H1 (cell line): Measurements from ENCODE around the gene NUDT3. TPM values are rescaled to one million over a fixed set of nuclear protein-coding genes. Genes with fewer than 3 reads are reported as not detected.

ENCODE experiments used
- CBX5 ChIP-seq: fragments of 300-800, 300-1000 bp; sonication (generic); IDR thresholded peaks from 2 replicates; pipeline ENCODE4 v1.7.1; 2016; ENCODE audit warnings: antibody characterized with exemption, low read length, low read depth
- CHD1 ChIP-seq: IDR thresholded peaks from 2 replicates; pipeline ENCODE4 v1.6.1; 2012; ENCODE audit warnings: low read depth, low read length, improper control_type of control experiment
- GTF2F1 ChIP-seq: IDR thresholded peaks from 2 replicates; pipeline ENCODE4 v1.6.1; 2012; ENCODE audit warnings: low read depth, low read length, improper control_type of control experiment, borderline replicate concordance
- HDAC2 ChIP-seq, 2 experiments: fragments of 300-600 bp in 1 of 2; sonication (generic) in 1 of 2; IDR thresholded peaks; 2 replicates each; pipeline ENCODE4 v1.6.1; 2011 to 2012; ENCODE audit warnings: low read depth in 2 of 2, low read length in 2 of 2, mild to moderate bottlenecking in 2 of 2, moderate library complexity in 2 of 2, borderline replicate concordance in 1 of 2, inconsistent platforms in 1 of 2
- KDM5A ChIP-seq: fragments of 200-600 bp; IDR thresholded peaks from 2 replicates; pipeline ENCODE4 v1.7.1; 2012; ENCODE audit warnings: mild to moderate bottlenecking, low read length, inconsistent platforms, mixed read lengths
- PHF8 ChIP-seq: fragments of 200-600 bp; sonication (generic); conservative IDR thresholded peaks from 2 replicates; pipeline ENCODE4 v1.7.1; 2012; ENCODE audit warnings: low read depth, mild to moderate bottlenecking, inconsistent platforms, low read length, moderate library complexity
- POLR2A ChIP-seq, 2 experiments: IDR thresholded peaks; 1 replicate in 1 of 2; 2 replicates in 1 of 2; pipeline ENCODE4 v1.6.1; 2011; ENCODE audit warnings: low read depth in 2 of 2, low read length in 2 of 2, mild to moderate bottlenecking in 2 of 2; ENCODE audit errors: control extremely low read depth in 1 of 2
- RAD21 ChIP-seq, 2 experiments: IDR thresholded peaks in 1 of 2; conservative IDR thresholded peaks in 1 of 2; 2 replicates each; pipeline ENCODE4 v1.6.1; 2011; ENCODE audit warnings: low read depth in 2 of 2, low read length in 2 of 2, improper control_type of control experiment in 1 of 2, inconsistent platforms in 1 of 2, mild to moderate bottlenecking in 1 of 2, moderate library complexity in 1 of 2
- TAF7 ChIP-seq: optimal IDR thresholded peaks from 2 replicates; pipeline ENCODE3; 2011; ENCODE audit warnings: low read depth, mild to moderate bottlenecking, inconsistent platforms, low read length, moderate library complexity, borderline replicate concordance
- USF2 ChIP-seq: IDR thresholded peaks from 2 replicates; pipeline ENCODE4 v1.6.1; 2011; ENCODE audit warnings: low read length, improper control_type of control experiment
- polyA plus RNA-seq, 7 experiments: library from polyadenylated mRNA; depleted of rRNA in 3 of 7; stranded (reverse) in 5 of 7; unstranded in 2 of 7; fragments of >200 nt in 5 of 7; fragments of 200-250 nt in 2 of 7; gene quantifications; 1 replicate in 5 of 7; 2 replicates in 1 of 7; 4 replicates in 1 of 7; pipeline versions ENCODE4 v1.2.1 to v1.2.3, GENCODE V29; 2011 to 2013; ENCODE audit warnings: missing spikeins in 2 of 7, mixed read lengths in 2 of 7
- total RNA-seq: library from RNA; stranded (reverse); fragmentation: NEBNext Ultra II Directional; extraction: Animal tissue kit (Norgen Biotek cat#: 25700); gene quantifications from 2 replicates; pipeline ENCODE4 v1.2.1, GENCODE V29; 2021

NUDT3 gene
- total and polyA plus RNA-seq, 2 of the 8 experiments (the other 6 are each of a cell fraction or from before 2014, with no cell fraction given): 14.1 to 36.9 TPM

- TF ChIP-seq HDAC2 (IDR thresholded peaks at IDR 0.05; ENCODE audit: borderline replicate concordance in 1 of 2, low read depth in 2 of 2, low read length in 2 of 2): no peak
- no peak for TF ChIP-seq TAF7
- TF ChIP-seq KDM5A: no peak
- no peak for TF ChIP-seq CHD1
- TF ChIP-seq PHF8: no peak
- no peak for TF ChIP-seq POLR2A (IDR thresholded peaks at IDR 0.05; ENCODE audit: control extremely low read depth in 1 of 2, low read depth in 2 of 2, low read length in 2 of 2)
- no peak for TF ChIP-seq CBX5
- TF ChIP-seq USF2: no peak
- no peak for TF ChIP-seq RAD21 (IDR thresholded peaks at IDR 0.05 in 1 of 2, conservative IDR thresholded peaks at IDR 0.05 in 1 of 2; ENCODE audit: low read depth in 2 of 2, low read length in 2 of 2)
- TF ChIP-seq GTF2F1: no peak
Observed at GRCh38 chr6:34249469-34250261, 142.8 kb downstream of the NUDT3 start (continued).
